ENCODE measurements around the gene TMEM255B.

GRCh38 chr13:113722921-113723320, 36.1 kb upstream of the TMEM255B start:
- TF ChIP-seq, protein P1, sequence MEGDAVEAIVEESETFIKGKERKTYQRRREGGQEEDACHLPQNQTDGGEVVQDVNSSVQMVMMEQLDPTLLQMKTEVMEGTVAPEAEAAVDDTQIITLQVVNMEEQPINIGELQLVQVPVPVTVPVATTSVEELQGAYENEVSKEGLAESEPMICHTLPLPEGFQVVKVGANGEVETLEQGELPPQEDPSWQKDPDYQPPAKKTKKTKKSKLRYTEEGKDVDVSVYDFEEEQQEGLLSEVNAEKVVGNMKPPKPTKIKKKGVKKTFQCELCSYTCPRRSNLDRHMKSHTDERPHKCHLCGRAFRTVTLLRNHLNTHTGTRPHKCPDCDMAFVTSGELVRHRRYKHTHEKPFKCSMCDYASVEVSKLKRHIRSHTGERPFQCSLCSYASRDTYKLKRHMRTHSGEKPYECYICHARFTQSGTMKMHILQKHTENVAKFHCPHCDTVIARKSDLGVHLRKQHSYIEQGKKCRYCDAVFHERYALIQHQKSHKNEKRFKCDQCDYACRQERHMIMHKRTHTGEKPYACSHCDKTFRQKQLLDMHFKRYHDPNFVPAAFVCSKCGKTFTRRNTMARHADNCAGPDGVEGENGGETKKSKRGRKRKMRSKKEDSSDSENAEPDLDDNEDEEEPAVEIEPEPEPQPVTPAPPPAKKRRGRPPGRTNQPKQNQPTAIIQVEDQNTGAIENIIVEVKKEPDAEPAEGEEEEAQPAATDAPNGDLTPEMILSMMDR (conservative IDR thresholded peaks at IDR 0.05) = no peak
- TF ChIP-seq ZFX (IDR thresholded peaks at IDR 0.05) = no peak
